NCI-H2227 (cell line): ENCODE results near the gene PLCB2.

Experiments used
- DNase-seq: peaks from one replicate; lab custom pipeline; 2025; ENCODE audit not compliant: unreplicated experiment; lab: John Stamatoyannopoulos, UW

The PLCB2 gene

GRCh38 chr15:40252141-40252437 lies 55.6 kb downstream of the PLCB2 start:
- DNase-seq = peak; percentile 9

GRCh38 chr15:40251486-40252140 lies 56.1 kb downstream of the PLCB2 start:
- no peak for DNase-seq

GRCh38 chr15:40250771-40251483 lies 56.8 kb downstream of the PLCB2 start:
- no peak for DNase-seq

- DNase-seq = no peak
These were observed 57.5 kb downstream of the PLCB2 start for GRCh38 chr15:40250304-40250656.

- DNase-seq = no peak
These were observed 58.0 kb downstream of the PLCB2 start for GRCh38 chr15:40249477-40250303.

GRCh38 chr15:40248006-40248783 lies 59.5 kb downstream of the PLCB2 start:
- no peak for DNase-seq

DNA sequence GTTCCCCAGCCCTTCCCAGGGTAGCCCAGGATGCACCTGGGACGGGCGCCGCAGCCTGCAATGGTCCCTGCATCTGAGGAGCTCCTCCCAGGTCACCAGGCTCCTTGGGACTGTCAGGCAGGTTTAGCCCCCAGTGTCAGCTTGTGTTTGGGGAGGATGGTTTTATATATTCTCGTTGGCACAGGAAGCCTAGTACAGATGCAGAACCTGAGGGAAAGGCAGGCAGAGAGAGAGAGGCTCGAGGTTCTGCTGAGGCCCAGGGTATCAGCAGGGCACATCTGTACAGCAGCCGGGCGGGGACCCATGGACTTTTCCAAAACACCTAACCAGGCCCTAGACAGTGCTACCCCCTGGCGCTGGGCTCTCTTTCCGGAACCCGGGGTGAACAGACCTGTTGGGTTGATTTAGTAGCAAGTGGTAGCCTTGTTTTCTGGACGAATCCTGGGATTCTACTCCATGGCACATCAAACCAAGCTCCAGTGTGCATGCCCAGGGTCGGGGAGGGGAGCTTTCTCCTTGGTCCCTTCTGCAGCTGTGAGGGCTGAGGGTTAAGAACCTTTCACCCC lies 60.2 kb downstream of the PLCB2 start:
- no peak for DNase-seq

GRCh38 chr15:40246496-40247280 lies 61.0 kb downstream of the PLCB2 start:
- DNase-seq = no peak

GRCh38 chr15:40245666-40246450 lies 61.9 kb downstream of the PLCB2 start:
- DNase-seq = no peak

GRCh38 chr15:40244961-40245523 lies 62.7 kb downstream of the PLCB2 start:
- DNase-seq = no peak

- DNase-seq = no peak
These were observed 64.5 kb downstream of the PLCB2 start for GRCh38 chr15:40243126-40243810.

GRCh38 chr15:40242601-40243000 lies 65.1 kb downstream of the PLCB2 start:
- DNase-seq = no peak

DNA sequence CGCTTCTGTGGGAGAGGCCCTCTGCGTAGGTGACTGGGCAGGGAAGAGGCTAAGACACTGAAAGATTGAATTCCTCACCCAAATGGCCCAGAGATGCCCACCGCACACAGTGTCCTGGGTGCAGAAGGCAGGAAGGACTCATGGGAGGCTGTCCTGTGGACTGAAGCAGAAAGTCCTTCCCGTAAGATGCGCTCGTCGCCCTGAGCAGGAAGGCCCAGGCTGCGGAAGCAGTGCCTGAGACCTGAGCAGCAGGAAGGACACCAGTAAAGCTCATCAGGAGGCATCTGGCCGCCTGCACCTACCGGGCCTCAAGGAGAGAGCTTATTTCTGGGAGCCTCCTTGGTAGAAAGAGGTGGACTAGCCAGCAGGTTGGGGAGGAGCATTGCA lies 65.5 kb downstream of the PLCB2 start:
- no peak for DNase-seq

- DNase-seq = no peak
These were observed 66.2 kb downstream of the PLCB2 start for GRCh38 chr15:40241269-40242212.

- no peak for DNase-seq
These were observed 67.0 kb downstream of the PLCB2 start for GRCh38 chr15:40240619-40241221.

DNA sequence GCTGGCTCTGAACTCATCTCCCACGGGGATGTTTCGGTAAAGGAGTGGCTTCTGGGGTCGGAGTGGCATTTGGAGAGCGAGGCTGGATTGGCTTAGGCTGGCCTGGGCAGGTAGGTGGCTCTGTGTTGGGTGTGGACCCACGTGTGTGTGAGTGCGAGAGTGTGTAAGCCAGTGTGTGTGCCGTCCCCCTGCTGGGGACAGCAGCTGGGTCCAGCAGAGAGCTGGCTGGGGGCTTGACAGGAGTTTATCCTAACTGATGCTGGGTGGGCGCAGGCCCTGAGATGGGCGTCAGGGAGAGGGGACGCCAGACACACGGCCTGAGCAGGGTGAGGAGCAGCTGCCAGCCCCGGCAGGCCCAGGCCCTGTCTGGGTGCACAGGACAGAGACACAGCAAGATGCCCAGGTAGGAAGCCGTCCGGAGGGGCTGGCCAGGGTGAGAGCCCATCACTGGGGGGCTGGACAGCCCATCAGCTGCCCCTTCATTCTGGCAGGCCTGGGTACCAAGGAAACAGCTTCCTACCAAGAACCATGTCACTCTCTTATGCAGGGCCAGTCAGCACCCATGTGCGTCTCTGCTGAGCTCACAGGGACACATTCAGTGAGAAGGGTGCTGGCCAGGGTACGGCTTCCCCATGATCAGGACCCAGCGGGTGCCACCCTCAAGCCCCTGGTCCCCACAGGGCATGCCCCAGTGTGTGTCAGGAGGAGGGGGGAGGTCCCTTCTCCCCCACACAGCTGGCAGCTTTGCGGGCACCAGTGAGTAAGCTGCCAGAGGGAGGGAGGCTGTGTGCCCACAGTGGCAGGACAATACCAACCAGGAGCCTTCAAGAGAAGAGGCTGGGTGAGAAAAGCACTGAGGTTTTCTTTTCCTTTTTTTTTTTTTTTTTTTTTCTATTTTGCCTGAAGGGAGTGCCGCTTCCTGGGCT lies 67.8 kb downstream of the PLCB2 start:
- no peak for DNase-seq
